ENCODE results near the gene ASB18. TPM values are rescaled to one million over a fixed set of nuclear protein-coding genes. Genes with fewer than 3 reads are reported as not detected.

Gene ASB18
- total and polyA plus RNA-seq, 4 donors: not detected

DNA sequence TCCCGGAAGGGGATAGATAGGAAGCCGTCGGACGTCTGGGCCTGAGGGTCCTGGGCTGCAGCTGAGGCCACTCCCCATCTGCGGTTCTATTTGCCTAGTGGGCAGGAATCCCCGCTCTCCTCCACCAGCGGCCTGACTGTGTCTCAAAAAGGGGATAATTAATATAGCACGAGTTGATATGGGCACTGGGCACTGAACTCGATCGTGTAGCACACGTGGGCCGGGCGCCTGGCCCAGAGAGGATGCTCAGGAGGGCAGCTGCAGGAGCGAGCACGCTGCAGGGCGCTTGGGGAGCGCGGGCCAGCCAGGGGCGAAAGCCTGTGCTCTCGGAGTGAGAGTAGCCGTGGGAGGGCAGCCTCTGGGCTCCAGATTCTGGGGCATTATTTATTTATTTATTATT, 87.3 kb downstream of the ASB18 start (continued):
- no peak for TF ChIP-seq FOXA1 (IDR thresholded peaks at IDR 0.05)
- TF ChIP-seq HNF4G (IDR thresholded peaks at IDR 0.05): no peak
- no peak for TF ChIP-seq EGR1 (IDR thresholded peaks at IDR 0.05; ENCODE audit: low read depth in 2 of 2)
- TF ChIP-seq GABPA (IDR thresholded peaks at IDR 0.05 in 1 of 2, conservative IDR thresholded peaks at IDR 0.05 in 1 of 2): no peak
- TF ChIP-seq SP1 (IDR thresholded peaks at IDR 0.05): no peak

DNA sequence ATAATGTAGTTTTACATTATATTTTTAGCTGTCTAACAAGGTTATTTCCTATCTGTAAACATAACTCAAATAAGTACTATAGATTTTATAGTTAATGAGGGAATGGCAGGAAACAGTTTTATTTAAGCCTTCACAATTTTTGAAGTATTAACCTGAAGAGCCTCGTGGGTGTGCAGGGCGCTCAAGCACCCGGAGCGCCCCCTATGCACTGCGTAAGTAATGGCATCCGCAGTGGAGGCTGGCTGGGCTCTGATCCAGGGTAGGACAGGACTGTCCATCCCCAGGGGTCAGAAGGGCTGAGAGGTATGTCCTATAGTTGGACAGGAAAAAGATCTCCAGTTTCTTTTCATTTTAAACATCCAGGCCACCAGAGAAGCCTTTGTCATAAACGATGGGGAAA, 87.8 kb downstream of the ASB18 start:
- 8% methylated on average over 7 of the region's 7 CpGs for WGBS

DNA sequence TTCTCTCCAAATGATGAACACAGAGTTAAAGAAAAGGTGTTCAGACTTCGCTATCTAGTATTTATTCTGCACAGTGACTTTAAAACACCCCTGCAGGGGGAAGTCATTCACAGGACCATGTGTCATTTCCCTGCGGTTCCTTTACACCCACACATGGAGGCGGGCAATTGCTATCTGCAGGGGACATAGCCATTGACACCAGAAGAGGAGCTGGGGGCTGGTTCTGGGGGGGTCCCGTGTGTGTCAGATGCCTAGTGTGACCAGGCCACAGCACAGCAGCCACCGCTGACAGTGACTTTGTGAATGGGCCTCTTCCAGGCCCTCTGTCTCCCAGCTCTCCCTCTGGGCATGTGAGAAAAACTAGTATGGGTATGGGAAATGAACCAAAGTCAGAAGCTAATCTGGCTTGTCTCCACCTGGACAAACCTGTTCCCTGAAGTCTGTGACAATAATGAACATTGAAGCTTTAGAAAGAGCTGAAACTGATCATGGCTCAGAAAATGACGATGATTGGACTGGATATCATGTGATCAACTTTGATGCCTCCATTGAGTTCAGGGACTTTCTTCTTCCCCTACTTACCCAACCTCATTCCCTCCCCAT, 88.6 kb downstream of the ASB18 start:
- 47% methylated on average over 6 of the region's 6 CpGs for WGBS
- H3K9ac ChIP-seq (ENCODE audit: low read depth in 1 of 2, low read length in 2 of 2): no peak overlapping the region
- H3K9me3 ChIP-seq (ENCODE audit: control insufficient read depth in 4 of 4, low read length in 3 of 4): no peaks in the 10 kb centered on the region
- no peak overlapping the region for H3K4me3 ChIP-seq (ENCODE audit: low read depth in 1 of 3, low read length in 3 of 3)
- no peak for DNase-seq (ENCODE audit: low spot score)
- H3K27ac ChIP-seq (ENCODE audit: low read depth in 1 of 2, low read length in 2 of 2): no peak overlapping the region
- peaks cover 9 to 17% (median 13%) of the 10 kb centered on the region in 4 donors for H3K4me1 ChIP-seq (ENCODE audit: control insufficient read depth in 4 of 4, insufficient read depth in 4 of 4, low read length in 3 of 4)
- H3K27me3 ChIP-seq (ENCODE audit: control insufficient read depth in 4 of 4, insufficient read depth in 4 of 4, low read length in 3 of 4): peaks cover 0 to 41% (median 34%) of the 10 kb centered on the region in 4 donors
- TF ChIP-seq HNF4A (conservative IDR thresholded peaks at IDR 0.05) (no peak), TAF1 (conservative IDR thresholded peaks at IDR 0.05) (no peak), JUND (IDR thresholded peaks at IDR 0.05) (no peak), SP1 (IDR thresholded peaks at IDR 0.05) (no peak)
- H3K36me3 ChIP-seq (ENCODE audit: control insufficient read depth in 4 of 4, insufficient read depth in 3 of 4, low read depth in 1 of 4, low read length in 3 of 4): no peaks in the 10 kb centered on the region

More for the DNA sequence above, 87.8 kb downstream of the ASB18 start:
- H3K4me3 ChIP-seq (ENCODE audit: low read depth in 1 of 3, low read length in 3 of 3): no peak overlapping the region
- no peak overlapping the region for H3K27ac ChIP-seq (ENCODE audit: low read depth in 1 of 2, low read length in 2 of 2)
- DNase-seq (ENCODE audit: low spot score): no peak
- H3K4me1 ChIP-seq (ENCODE audit: control insufficient read depth in 4 of 4, insufficient read depth in 4 of 4, low read length in 3 of 4): peaks cover 9 to 16% (median 13%) of the 10 kb centered on the region in 4 donors
- no peak overlapping the region for H3K9ac ChIP-seq (ENCODE audit: low read depth in 1 of 2, low read length in 2 of 2)
- no peaks in the 10 kb centered on the region for H3K9me3 ChIP-seq (ENCODE audit: control insufficient read depth in 4 of 4, low read length in 3 of 4)
- TF ChIP-seq RAD21 (IDR thresholded peaks at IDR 0.05) (peak in 1 of 2 donors; percentile 38), HNF4A (conservative IDR thresholded peaks at IDR 0.05) (peak in 1 of 2 donors; percentile 6), HNF4G (IDR thresholded peaks at IDR 0.05) (no peak)
- TF ChIP-seq, protein P1, sequence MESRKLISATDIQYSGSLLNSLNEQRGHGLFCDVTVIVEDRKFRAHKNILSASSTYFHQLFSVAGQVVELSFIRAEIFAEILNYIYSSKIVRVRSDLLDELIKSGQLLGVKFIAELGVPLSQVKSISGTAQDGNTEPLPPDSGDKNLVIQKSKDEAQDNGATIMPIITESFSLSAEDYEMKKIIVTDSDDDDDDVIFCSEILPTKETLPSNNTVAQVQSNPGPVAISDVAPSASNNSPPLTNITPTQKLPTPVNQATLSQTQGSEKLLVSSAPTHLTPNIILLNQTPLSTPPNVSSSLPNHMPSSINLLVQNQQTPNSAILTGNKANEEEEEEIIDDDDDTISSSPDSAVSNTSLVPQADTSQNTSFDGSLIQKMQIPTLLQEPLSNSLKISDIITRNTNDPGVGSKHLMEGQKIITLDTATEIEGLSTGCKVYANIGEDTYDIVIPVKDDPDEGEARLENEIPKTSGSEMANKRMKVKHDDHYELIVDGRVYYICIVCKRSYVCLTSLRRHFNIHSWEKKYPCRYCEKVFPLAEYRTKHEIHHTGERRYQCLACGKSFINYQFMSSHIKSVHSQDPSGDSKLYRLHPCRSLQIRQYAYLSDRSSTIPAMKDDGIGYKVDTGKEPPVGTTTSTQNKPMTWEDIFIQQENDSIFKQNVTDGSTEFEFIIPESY (IDR thresholded peaks at IDR 0.05): no peak
- TF ChIP-seq, protein P2, sequence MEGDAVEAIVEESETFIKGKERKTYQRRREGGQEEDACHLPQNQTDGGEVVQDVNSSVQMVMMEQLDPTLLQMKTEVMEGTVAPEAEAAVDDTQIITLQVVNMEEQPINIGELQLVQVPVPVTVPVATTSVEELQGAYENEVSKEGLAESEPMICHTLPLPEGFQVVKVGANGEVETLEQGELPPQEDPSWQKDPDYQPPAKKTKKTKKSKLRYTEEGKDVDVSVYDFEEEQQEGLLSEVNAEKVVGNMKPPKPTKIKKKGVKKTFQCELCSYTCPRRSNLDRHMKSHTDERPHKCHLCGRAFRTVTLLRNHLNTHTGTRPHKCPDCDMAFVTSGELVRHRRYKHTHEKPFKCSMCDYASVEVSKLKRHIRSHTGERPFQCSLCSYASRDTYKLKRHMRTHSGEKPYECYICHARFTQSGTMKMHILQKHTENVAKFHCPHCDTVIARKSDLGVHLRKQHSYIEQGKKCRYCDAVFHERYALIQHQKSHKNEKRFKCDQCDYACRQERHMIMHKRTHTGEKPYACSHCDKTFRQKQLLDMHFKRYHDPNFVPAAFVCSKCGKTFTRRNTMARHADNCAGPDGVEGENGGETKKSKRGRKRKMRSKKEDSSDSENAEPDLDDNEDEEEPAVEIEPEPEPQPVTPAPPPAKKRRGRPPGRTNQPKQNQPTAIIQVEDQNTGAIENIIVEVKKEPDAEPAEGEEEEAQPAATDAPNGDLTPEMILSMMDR (IDR thresholded peaks at IDR 0.05; ENCODE audit: low read depth, low read length, missing input control): peak; percentile 41
- no peaks in the 10 kb centered on the region for H3K36me3 ChIP-seq (ENCODE audit: control insufficient read depth in 4 of 4, insufficient read depth in 3 of 4, low read depth in 1 of 4, low read length in 3 of 4)
- H3K27me3 ChIP-seq (ENCODE audit: control insufficient read depth in 4 of 4, insufficient read depth in 4 of 4, low read length in 3 of 4): peaks cover 0 to 39% (median 30%) of the 10 kb centered on the region in 4 donors
